ENCODE results near the gene MED25.
A peak's percentile ranks its signal among the peaks of the same experiment; 100 is the strongest.

Gene MED25

GRCh38 chr19:49807058-49807903 lies 10.8 kb upstream of the MED25 start:
- TF ChIP-seq CTCF (conservative IDR thresholded peaks at IDR 0.05; ENCODE audit: low read depth): no peak
- ChIA-PET POLR2A (ENCODE audit: low non-redundant PET) (interaction anchor here (0.7 kb wide), 1 partner anchor 14 kb away, joined by 3 read pairs; no protein-coding TSS in a partner anchor), CTCF (interaction anchor here (0.6 to 1.0 kb wide), 2 partner anchors 123 to 126 kb away, joined by 3 to 4 read pairs; no protein-coding TSS in a partner anchor)
- DNase-seq (ENCODE audit: low spot score): no peak
- peak overlapping the region; percentile 84 for H3K27ac ChIP-seq

GRCh38 chr19:49807904-49808675 lies 10.0 kb upstream of the MED25 start:
- DNase-seq (ENCODE audit: low spot score): no peak
- H3K27ac ChIP-seq: peak overlapping the region; percentile 84
- ChIA-PET POLR2A (ENCODE audit: low non-redundant PET) (interaction anchor here (0.7 kb wide), 1 partner anchor 15 kb away, joined by 3 read pairs; no protein-coding TSS in a partner anchor), CTCF (interaction anchor here (0.6 kb wide), 1 partner anchor 127 kb away, joined by 3 read pairs; no protein-coding TSS in a partner anchor)
- TF ChIP-seq CTCF (conservative IDR thresholded peaks at IDR 0.05; ENCODE audit: low read depth): no peak

GRCh38 chr19:49808711-49809159 lies 9.4 kb upstream of the MED25 start:
- peak overlapping the region; percentile 84 for H3K27ac ChIP-seq
- ChIA-PET CTCF (interaction anchor here (0.8 kb wide), 1 partner anchor 119 kb away, joined by 3 read pairs; no protein-coding TSS in a partner anchor), POLR2A (ENCODE audit: low non-redundant PET) (no interaction called here)
- DNase-seq (ENCODE audit: low spot score): peak; percentile 92
- no peak for TF ChIP-seq CTCF (conservative IDR thresholded peaks at IDR 0.05; ENCODE audit: low read depth)

GRCh38 chr19:49809160-49809940 lies 8.7 kb upstream of the MED25 start:
- CTCF ChIA-PET: interaction anchor here (0.8 kb wide), 1 partner anchor 120 kb away, joined by 3 read pairs; no protein-coding TSS in a partner anchor
- POLR2A ChIA-PET (ENCODE audit: low non-redundant PET): no interaction called here
- peak; percentile 25; the same call in 1 of the 2 replicates for TF ChIP-seq CTCF (conservative IDR thresholded peaks at IDR 0.05; ENCODE audit: low read depth)
- H3K27ac ChIP-seq: peak overlapping the region; percentile 84
- DNase-seq (ENCODE audit: low spot score): peak; percentile 31

- DNase-seq (ENCODE audit: low spot score): no peak
- POLR2A ChIA-PET (ENCODE audit: low non-redundant PET): no interaction called here
- TF ChIP-seq CTCF (conservative IDR thresholded peaks at IDR 0.05; ENCODE audit: low read depth): no peak
- CTCF ChIA-PET: interaction anchor here (0.6 kb wide), 2 partner anchors 11 to 25 kb away, joined by 3 to 4 read pairs; no protein-coding TSS in a partner anchor
- peak overlapping the region; percentile 84 for H3K27ac ChIP-seq
Measured at GRCh38 chr19:49809941-49810389, 8.1 kb upstream of the MED25 start.

All from RWPE1 (cell line).